Psoas muscle (tissue), 8 donors: ENCODE measurements around the gene GOSR2. TPM values are rescaled to one million over a fixed set of nuclear protein-coding genes. Genes with fewer than 3 reads are reported as not detected.
A peak's percentile ranks its signal among the peaks of the same experiment; 100 is the strongest.

Experiments used
- ATAC-seq, 4 donors: fragments of 200-7000 bp; cut with Tn5 transposase; one replicate each; pipeline ENCODE4 v1.9.1; 2020; ENCODE audit warnings: moderate library complexity in 3 of 4, mild to moderate bottlenecking in 2 of 4
- DNase-seq, 2 donors: peaks; one replicate each; pipeline ENCODE4 v3.0.0-alpha.2; 2020
- H3K27ac ChIP-seq: fragments of 200-600 bp; one replicate; pipeline ENCODE4 v1.8.0; 2022
- H3K27me3 ChIP-seq, 3 donors: fragments of 200-600 bp in 1 of 3; one replicate each; pipeline versions ENCODE4 v1.6.1 to v1.8.0; 2013 to 2022; ENCODE audit warnings: low read length in 2 of 3, mild to moderate bottlenecking in 2 of 3, moderate library complexity in 1 of 3; ENCODE audit not compliant: insufficient read depth in 3 of 3
- H3K36me3 ChIP-seq, 2 donors: fragments of 200-600 bp in 1 of 2; one replicate each; pipeline versions ENCODE4 v1.6.1 to v1.8.0; 2013 to 2022; ENCODE audit warnings: low read depth in 1 of 2, mild to moderate bottlenecking in 1 of 2, moderate library complexity in 1 of 2; ENCODE audit not compliant: insufficient read depth in 1 of 2
- H3K4me1 ChIP-seq: fragments of 200-600 bp; one replicate; pipeline ENCODE4 v1.8.0; 2022
- H3K4me3 ChIP-seq: fragments of 200-600 bp; one replicate; pipeline ENCODE4 v1.8.0; 2022; ENCODE audit warnings: mild to moderate bottlenecking
- H3K9me3 ChIP-seq: fragments of 200-600 bp; one replicate; pipeline ENCODE4 v1.8.0; 2022
- WGBS, 3 donors: extraction: QIAGEN DNeasy Blood & Tissue Kit; methylation state at CpG; one replicate each; pipeline versions ENCODE4 v1.1.6 to v1.1.7; 2013; 5-methylcytosine and 5-hydroxymethylcytosine counted together
- intact Hi-C, 2 donors: fragments of 100-400 bp; cut with DNase I; formaldehyde crosslinking; loops; one replicate each; pipeline versions ENCODE4 v1.11.0 to v1.14.2; 2022
- polyA plus RNA-seq, 3 donors: library from polyadenylated mRNA; stranded (reverse); fragments of 200-250 nt; gene quantifications; one replicate each; pipeline ENCODE4 v1.2.3, GENCODE V29; 2013
- total RNA-seq, 4 donors: library from RNA; stranded (reverse); fragmentation: NEBNext Ultra II Directional in 2 of 4; extraction: Animal tissue kit (Norgen Biotek cat#: 25700) in 2 of 4; gene quantifications; one replicate each; pipeline versions ENCODE4 v1.2.1 to v1.2.4, GENCODE V29; 2021 to 2023
- TF ChIP-seq, protein P1 (sequence below): fragments of 200-600 bp; IDR thresholded peaks from one replicate; pipeline ENCODE4 v1.8.0; 2022; ENCODE audit warnings: antibody characterized with exemption
- donor health status: healthy with polysubstance abuse.
- donor health status: DM: no; HTN: no; CAD: no; lungs with moderate emphysema.
- donor health status: Bipolar disorder and iron deficiency.
- donor health status: healthy.
- donor health status: DM: yes; HTN: yes; CAD: no.
- donor health status: DM: no; HTN: no; CAD: no.
- donor health status: DM: no; HTN: no; CAD: no.
- donor health status: DM: yes; HTN: yes; CAD: no.

GOSR2 gene
- total and polyA plus RNA-seq, 7 donors: 26.4 to 56.9 (median 44.9) TPM

GRCh38 chr17:46878055-46878454 is 44.9 kb upstream of the GOSR2 start:
- 46 to 59% (median 51%) methylated on average over 6 of the region's 6 CpGs for WGBS, 3 donors
- H3K4me1 ChIP-seq: no peaks in the 10 kb centered on the region
- H3K27me3 ChIP-seq: no peaks in the 10 kb centered on the region
- no peak overlapping the region for H3K27ac ChIP-seq
- TF ChIP-seq, protein P1, sequence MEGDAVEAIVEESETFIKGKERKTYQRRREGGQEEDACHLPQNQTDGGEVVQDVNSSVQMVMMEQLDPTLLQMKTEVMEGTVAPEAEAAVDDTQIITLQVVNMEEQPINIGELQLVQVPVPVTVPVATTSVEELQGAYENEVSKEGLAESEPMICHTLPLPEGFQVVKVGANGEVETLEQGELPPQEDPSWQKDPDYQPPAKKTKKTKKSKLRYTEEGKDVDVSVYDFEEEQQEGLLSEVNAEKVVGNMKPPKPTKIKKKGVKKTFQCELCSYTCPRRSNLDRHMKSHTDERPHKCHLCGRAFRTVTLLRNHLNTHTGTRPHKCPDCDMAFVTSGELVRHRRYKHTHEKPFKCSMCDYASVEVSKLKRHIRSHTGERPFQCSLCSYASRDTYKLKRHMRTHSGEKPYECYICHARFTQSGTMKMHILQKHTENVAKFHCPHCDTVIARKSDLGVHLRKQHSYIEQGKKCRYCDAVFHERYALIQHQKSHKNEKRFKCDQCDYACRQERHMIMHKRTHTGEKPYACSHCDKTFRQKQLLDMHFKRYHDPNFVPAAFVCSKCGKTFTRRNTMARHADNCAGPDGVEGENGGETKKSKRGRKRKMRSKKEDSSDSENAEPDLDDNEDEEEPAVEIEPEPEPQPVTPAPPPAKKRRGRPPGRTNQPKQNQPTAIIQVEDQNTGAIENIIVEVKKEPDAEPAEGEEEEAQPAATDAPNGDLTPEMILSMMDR: no peak
- DNase-seq: peak; percentile 50 to 65
- no peaks in the 10 kb centered on the region for H3K9me3 ChIP-seq
- ATAC-seq: peak in 1 of 4 donors; percentile 43
- H3K36me3 ChIP-seq: no peaks in the 10 kb centered on the region
- intact Hi-C loops: loop anchor here in 1 of 2 donors (5.0 kb wide), 1 partner anchor 454 kb away; no protein-coding TSS in a partner anchor
- no peak overlapping the region for H3K4me3 ChIP-seq

- TF ChIP-seq, protein P1: no peak
- Histone ChIP-seq H3K4me3 (no peak overlapping the region), H3K9me3 (no peaks in the 10 kb centered on the region), H3K27me3 (peaks cover 0 to 5% (median 0%) of the 10 kb centered on the region in 3 donors), H3K36me3 (no peaks in the 10 kb centered on the region), H3K27ac (no peak overlapping the region), H3K4me1 (no peaks in the 10 kb centered on the region)
- 76 to 81% (median 76%) methylated on average over 7 of the region's 7 CpGs for WGBS, 3 donors
- DNase-seq (no peak), ATAC-seq (no peak)
- intact Hi-C loops: loop anchor here in 1 of 2 donors (5.0 kb wide), 1 partner anchor 453 kb away; no protein-coding TSS in a partner anchor
Observed at GRCh38 chr17:46879101-46879500, 43.9 kb upstream of the GOSR2 start.

- DNase-seq (no peak), ATAC-seq (no peak)
- TF ChIP-seq, protein P1: no peak
- H3K9me3 ChIP-seq: no peaks in the 10 kb centered on the region
- H3K4me3 ChIP-seq: no peak overlapping the region
- peaks cover 0 to 23% (median 5%) of the 10 kb centered on the region in 3 donors for H3K27me3 ChIP-seq
- H3K27ac ChIP-seq: no peak overlapping the region
- H3K36me3 ChIP-seq: no peaks in the 10 kb centered on the region
- no peaks in the 10 kb centered on the region for H3K4me1 ChIP-seq
- intact Hi-C loops: no loop called here
- 69 to 79% (median 72%) methylated on average over 5 of the region's 5 CpGs for WGBS, 3 donors
Observed at GRCh38 chr17:46881015-46881414, 41.9 kb upstream of the GOSR2 start.

GRCh38 chr17:46882666-46883065 is 40.3 kb upstream of the GOSR2 start:
- no peak overlapping the region for H3K4me3 ChIP-seq
- H3K27me3 ChIP-seq: peaks cover 0 to 32% (median 5%) of the 10 kb centered on the region in 3 donors
- H3K4me1 ChIP-seq: no peaks in the 10 kb centered on the region
- intact Hi-C loops: no loop called here
- H3K9me3 ChIP-seq: no peaks in the 10 kb centered on the region
- TF ChIP-seq, protein P1: no peak
- no peak overlapping the region for H3K27ac ChIP-seq
- H3K36me3 ChIP-seq: no peaks in the 10 kb centered on the region
- ATAC-seq: no peak
- DNase-seq: no peak
- 81 to 89% (median 87%) methylated on average over 8 of the region's 8 CpGs for WGBS, 3 donors
